Stimulated activated CD8-positive, alpha-beta memory T cell treated with anti-CD3 and anti-CD28 coated beads, Interleukin-15, amount 100 ng/mL, for 48 hours (primary cell): ENCODE results near the gene PRKAG3.

Experiments
- DNase-seq, 2 donors: peaks; one replicate each; pipeline ENCODE4 v3.0.0-alpha.2; 2020; ENCODE audit warnings: low read depth in 2 of 2

Gene PRKAG3

DNA sequence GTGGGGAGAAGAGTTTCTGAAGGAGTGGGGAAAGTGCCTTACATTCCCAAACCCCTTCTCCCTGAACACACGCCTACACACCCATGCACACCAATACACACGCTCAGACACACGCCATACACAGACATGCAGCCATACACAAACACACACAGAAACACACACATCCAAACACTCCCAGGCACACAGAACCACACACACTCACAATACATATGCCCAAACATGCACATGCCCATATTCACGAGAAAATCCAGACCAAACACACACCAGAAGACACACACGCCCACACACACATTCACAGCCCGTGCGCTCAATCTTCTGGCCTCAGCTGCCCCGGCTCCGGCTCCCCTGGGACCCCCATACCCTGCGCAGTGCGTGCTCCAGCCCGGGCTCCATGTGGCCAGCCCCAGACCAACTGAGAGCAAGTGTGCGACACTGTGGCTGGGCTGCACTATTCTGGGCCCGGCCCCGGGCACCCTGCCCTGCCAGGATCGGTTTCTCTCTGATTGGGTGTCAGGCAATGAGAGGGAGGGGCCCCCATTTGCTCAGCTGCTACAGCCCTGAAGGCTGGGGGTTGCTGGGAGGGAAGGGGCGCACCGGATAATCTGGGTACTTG is at the start of gene PRKAG3:
PRKAG3 (minus strand) TSS at position 426 of the 613 bp plus-strand sequence.
- no peak for DNase-seq

DNA sequence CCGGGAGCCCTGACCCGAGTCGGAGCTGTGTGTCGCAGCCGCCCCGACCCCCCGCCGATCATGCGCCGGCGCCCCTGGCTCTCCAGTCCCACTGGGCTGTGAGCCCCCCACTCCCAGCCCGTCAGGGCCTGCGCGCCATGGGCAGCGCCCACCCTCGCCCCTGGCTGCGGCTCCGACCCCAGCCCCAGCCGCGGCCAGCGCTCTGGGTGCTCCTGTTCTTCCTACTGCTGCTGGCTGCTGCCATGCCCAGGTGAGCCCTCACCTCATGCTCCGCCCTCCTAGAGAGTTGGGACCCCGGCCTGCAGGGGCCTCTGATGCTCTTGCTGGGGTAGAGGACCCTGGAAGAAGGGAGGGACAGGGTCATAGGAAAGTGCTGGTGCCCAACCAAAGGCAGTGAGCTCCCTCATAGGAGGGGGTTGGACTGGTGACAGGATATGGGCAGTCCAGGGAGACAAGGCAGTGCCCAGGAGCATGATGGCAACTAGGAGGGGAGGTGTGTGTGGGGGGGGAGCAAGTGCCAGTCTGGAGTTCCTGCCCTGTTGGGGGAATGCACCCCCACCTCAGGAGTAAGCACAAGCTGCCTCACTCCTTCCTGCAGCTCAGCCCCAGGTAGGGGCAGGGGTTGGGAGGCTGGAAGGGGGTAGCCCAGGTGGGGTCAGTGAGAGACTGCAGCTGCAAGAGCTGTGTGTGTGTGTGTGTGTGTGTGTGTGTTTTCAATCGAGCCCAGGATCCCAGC is 49.4 kb upstream of the PRKAG3 start:
- DNase-seq: no peak

DNA sequence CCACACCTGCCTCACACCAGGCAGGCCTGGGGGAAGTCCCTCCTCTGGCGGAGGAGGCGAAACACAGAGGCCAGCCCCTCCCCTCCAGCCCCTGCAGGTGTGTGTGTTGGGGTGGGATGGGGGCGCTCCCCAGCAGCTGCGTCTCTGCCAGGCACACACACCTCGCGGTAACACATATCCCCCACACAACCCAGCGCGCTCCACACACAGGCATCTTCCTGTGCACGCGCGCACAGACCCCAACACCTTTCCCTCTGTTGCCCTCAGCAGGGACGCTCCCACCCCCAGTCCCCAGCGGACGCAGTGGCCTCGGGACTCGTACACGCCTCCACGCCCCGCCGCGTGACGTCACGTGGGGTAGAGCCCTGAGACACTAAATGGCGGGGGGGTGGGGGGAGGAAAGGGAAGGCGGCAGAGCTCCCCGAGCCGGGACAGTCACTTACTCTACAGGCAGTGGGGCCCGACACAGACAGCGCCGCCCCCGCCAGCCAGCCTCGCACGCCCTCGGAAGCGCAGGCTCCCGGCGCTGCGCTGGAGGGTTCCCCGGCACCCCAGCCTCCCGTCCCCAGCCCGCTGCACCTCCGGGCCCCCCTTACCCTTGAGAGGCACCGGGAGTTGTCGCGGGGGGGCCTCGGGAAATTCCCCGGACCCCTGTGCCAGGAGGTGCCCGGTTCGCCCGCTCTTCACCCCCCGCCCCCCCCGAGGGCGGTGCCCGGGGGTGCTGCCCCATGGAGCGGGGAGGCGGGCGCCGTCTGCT is 48.7 kb upstream of the PRKAG3 start, which contains the start of gene WNT10A:
WNT10A (plus strand) TSS at position 751 of the 757 bp plus-strand sequence. CDS start 144 bp downstream, outside the sequence.
- DNase-seq: peak; percentile 46 to 50

DNA sequence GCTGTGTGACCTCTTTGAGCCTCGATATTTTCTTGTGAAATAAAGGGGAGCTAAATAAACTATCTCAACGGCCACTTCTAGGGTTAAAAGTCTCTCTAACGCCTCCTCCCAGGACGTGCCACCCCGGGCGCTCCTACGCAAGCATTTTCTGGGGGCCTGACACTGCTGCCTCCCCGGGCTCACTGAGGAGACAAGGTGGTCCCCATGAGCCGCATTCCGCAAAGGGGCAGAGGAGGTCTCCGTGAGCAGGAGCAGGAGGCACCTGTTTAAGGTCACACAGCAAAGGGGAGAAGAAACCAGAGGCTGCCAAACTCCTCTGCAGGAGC is 48.1 kb upstream of the PRKAG3 start:
- DNase-seq: no peak

DNA sequence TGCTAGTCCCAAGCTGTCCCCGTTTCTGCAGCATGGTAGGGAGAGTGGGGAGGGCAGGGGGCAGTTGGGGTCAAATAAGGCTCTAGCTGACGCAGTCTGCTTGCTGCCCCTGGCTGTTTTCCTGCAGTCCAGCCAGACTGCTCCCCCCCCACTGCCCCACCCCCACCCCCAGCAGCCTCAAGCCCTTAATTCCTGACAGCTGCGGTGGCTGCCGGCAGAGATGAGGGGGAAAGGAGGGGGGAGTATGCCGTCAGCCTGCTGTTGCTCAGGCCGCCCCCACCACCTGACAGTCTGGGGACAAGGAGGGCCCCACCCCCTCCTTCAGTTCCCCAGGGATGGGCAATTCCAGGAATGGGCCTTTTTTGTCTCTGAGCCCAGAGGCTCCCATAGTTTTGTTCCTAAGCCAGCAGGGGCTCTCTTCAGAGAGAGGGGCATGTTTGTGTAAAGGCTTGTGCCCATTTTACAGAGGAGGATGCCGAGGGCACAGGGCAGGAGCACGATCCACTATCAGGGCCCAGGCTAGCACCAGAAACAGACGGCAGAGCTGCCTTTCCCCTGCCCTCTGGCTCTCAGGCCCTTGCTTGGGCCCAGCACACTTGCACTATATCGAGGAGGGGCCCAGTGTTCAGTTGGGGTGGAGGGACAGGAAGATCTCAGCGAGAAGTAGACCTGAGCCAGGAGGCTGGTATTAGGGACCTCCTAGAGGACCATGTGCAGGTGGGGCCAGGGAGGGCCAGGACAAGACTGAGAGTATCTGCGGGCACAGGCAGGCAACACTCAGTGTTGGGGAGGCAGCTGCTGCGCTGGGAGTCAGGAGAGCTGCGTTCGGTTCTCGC is 47.5 kb upstream of the PRKAG3 start:
- DNase-seq: no peak

DNA sequence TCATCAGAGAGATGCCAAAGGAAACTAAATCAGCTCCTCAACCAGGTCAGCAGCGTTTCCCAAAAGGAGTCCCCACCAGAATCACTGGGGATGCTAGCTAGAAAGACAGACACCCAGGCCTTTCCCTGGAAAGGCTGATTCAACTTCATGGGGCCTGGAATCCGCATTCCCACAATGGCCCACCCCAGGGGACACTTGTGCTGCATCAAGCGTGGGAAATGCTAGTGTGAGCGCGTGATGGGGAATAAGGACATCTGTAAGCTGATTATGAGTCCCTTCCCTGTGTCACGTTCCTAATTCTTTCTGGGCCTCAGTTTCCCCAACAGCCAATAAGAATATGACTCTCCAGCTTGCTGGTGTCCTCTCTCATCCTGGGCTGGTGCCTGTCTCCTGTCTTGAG is 46.9 kb upstream of the PRKAG3 start:
- DNase-seq: no peak

DNA sequence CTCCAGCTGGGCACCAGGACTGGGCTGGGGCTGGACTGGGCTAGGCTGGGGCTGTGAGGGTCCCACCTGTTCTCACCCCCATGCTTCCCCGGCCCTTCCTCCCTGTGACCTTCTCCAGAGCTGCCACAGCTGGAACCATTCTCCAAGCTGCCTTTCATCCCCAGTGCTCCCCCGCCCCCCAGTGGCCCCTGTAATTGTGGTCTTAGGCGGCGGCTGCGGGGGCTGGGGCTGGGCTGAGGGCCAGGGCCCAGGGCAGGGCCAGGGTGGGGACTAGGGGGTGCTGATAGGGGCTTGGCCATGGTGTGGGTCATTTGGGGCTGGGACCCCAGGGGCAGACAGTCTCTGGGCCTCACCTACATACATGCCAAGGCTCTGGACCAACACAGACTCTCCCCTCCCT is 46.3 kb upstream of the PRKAG3 start:
- no peak for DNase-seq

DNA sequence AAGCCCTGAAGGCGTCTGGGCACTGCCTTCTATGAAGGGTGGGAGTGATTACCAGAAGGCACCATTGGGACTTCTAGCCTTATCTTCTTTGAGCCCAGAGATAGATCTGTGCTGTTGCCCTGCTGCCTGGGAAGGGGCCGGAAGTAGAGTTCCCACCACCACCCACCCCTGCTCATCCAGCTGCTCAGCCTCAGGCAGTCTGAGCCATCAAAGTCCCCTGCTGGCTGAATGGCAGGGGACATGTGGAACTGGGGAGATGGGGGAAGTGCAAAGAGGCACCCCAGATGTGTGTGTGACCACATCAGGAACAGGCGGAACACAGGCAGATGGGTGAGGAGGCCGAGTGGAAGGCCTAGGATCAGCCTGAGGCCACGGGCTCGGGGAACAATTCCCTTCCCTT is 45.7 kb upstream of the PRKAG3 start:
- DNase-seq: no peak

DNA sequence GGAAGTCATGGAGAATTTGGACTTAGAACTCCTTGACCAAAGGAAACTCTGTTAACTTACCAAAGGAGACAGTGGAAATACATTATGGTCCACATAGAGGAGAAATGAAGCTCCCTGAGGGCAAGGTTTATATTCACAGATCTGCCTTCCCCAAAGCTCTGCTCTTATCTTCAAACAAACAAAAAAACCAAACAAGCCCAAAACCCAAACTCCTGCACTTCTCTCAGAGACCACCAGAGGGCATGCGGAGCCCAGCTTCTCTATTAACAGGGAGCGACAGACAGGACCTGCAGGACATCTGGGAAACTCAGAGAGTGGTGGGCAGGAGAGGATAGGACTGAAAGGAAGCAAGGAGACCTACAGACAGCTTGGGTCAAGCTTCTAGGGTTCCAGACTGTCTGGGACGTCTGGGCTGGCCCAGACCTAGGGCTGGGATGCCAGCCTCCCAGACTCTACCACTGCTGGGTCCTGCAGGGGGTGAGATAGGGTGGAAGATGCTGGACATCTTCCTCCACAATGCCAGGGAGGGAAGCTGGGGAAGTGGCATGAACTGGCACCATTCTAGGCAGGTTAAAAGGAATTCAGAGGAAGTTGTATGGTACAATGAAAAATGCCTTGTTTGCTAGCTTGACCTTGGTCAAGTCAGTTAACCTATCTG is 45.1 kb upstream of the PRKAG3 start:
- no peak for DNase-seq

DNA sequence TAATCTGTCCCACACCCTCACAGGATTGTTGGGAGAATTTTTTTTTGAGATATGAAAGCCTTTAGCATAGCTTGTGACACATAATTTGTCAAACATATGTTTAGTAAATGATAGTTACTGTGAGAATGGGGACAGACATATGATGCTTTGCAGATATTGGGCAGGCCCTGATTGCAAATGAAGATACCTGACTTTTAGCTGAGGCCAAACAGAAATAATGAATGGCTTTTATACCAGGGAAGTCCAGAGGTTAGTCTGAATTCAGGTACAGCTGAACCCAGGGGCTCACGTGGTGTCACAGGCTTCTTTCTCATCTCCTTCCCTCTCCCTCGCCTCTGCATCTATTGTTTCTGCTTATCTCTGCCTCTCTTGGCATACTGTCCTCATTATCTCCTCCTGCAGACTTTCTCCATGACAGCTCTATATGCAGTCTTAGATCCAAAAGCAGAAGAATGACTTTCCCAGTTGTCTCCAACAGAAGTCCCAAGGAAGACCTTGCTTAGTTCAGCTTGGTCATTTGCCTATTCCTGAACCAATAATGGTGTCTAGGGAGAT is 44.2 kb upstream of the PRKAG3 start:
- DNase-seq: no peak

DNA sequence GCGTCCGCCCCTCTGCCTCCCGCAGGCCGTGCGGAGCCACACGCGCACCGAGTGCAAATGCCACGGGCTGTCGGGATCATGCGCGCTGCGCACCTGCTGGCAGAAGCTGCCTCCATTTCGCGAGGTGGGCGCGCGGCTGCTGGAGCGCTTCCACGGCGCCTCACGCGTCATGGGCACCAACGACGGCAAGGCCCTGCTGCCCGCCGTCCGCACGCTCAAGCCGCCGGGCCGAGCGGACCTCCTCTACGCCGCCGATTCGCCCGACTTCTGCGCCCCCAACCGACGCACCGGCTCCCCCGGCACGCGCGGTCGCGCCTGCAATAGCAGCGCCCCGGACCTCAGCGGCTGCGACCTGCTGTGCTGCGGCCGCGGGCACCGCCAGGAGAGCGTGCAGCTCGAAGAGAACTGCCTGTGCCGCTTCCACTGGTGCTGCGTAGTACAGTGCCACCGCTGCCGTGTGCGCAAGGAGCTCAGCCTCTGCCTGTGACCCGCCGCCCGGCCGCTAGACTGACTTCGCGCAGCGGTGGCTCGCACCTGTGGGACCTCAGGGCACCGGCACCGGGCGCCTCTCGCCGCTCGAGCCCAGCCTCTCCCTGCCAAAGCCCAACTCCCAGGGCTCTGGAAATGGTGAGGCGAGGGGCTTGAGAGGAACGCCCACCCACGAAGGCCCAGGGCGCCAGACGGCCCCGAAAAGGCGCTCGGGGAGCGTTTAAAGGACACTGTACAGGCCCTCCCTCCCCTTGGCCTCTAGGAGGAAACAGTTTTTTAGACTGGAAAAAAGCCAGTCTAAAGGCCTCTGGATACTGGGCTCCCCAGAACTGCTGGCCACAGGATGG is 42.0 kb upstream of the PRKAG3 start:
- DNase-seq: no peak

DNA sequence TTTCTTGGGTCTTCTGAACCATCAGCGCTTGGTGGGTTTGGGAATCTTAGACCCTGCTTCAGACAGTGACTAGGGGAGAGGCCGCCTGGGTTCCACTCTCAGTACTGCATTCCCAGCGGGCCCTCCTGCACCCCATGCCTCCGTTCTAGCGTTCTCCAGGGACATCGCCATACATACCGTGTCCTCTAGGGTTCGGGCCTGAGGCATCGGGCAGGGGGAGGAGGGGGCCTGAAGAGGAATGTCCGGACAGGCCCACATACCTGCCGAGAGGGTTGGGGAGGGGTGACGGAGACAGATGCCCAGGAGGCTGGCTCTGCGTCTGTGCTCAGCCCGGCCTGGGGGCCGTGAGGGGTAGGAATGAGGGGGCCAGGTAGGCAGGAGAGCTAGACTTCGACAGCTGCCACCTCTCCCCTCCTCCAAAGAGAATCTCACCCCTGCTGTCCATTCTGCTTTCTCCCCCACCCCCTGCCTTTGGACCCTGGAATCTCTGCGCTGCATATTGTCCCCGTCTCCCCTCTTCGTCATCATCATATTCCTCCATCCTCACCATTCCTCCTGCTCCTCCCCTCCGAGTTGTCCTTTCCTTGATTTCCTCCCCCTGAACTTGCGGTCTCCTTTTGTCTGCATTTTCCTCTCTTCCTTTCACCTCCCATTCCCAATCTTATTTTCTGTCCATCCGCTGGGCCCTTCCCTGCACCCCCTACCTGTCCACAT is 41.2 kb upstream of the PRKAG3 start:
- DNase-seq: no peak

DNA sequence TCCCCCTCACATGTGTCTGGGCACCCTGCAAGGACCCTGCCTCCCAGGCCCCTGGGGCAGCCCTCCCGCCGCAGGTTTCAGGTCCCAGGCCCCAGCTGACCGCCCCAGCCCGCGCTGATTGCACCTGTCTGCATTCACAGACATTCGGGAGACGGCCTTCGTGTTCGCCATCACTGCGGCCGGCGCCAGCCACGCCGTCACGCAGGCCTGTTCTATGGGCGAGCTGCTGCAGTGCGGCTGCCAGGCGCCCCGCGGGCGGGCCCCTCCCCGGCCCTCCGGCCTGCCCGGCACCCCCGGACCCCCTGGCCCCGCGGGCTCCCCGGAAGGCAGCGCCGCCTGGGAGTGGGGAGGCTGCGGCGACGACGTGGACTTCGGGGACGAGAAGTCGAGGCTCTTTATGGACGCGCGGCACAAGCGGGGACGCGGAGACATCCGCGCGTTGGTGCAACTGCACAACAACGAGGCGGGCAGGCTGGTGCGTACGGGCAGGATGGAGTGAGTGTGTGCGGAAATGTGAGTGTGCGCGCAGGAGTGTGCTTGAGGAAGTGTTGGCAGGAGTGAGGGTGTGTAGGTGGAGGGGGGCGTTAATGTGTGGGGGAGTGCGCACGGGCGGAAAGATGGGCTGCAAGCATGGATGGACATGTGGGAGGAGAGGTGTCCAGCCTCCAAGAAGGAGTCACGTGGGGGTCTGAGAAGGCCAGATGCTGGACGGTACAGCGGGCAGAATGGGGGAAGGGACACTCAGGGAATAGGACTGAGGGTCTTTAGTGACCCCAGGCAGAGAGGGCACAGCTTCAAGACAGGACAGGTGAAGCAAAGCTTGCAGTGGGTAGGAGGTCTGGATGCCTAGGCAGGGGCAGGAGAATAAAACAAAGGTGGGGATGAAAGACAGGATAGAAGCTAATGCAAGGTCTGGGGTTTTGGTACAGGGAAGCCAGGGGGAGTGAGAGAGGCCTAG is 40.0 kb upstream of the PRKAG3 start:
- no peak for DNase-seq

DNA sequence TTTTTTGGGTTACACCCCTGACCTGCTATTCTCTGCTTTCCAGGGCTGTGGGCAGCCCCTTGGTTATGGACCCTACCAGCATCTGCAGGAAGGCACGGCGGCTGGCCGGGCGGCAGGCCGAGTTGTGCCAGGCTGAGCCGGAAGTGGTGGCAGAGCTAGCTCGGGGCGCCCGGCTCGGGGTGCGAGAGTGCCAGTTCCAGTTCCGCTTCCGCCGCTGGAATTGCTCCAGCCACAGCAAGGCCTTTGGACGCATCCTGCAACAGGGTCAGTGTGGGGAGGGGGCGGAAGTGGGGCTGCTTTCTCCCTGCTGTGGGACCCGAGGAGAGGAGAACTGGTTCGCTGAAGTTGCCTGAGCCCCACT is 39.4 kb upstream of the PRKAG3 start:
- no peak for DNase-seq

DNA sequence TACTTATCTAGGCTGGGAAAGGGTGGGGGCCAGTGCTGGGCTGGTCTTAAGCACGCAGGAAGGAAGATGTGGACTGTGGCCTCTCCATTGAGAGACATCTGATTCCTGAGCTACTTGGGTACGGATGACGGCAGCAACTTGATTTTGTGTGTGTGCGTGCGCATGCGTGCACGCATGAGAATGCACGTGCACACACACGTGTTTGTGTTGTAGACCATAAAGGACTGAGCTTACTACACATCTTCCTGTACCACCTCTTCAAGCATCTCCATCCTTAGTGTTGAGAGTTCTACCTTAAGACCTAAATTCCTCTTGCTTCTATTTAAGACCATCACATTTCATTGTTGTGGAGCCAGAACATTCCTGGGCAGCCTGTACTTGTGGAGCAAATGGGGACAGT is 37.5 kb upstream of the PRKAG3 start:
- no peak for DNase-seq

DNA sequence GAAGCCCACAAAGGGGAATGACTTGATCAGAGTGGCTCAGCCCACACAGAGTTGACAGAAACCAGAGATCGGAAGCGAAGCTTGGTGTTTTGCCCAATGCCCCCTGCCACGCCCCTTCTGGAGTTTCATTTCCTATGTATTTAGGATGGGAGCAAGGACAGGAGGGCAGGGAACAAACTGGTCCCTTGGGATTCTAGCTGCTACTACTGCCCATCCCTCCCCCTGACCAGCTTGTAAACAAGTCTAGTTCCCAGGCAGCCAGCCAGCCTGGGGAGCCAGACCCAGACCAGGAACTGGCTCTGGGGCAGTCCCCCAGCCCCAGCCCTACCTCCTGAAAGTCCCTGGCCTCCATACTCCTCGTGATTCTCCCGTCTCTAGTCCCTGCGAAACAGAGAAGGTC is 36.3 kb upstream of the PRKAG3 start:
- no peak for DNase-seq

DNA sequence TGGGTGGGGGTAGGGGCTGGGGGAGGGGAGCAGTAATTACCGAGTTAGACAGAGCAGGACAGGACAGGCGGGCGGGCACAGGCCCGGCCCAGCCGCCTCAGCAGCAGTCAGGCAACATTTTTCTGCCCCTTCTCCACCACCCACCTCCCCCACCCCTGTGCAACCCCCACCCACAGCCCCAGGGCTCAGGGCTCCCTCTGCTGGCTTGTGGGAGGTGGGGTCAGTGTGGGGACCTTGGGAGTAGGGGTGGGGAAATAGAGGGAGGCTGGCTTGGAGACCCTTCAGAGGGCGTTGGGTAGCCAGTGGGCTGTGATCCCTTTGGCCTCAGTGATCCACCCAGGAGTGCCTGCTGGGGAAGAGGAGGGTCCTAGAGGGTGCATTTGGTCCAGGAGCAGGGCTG is 34.4 kb upstream of the PRKAG3 start:
- no peak for DNase-seq

DNA sequence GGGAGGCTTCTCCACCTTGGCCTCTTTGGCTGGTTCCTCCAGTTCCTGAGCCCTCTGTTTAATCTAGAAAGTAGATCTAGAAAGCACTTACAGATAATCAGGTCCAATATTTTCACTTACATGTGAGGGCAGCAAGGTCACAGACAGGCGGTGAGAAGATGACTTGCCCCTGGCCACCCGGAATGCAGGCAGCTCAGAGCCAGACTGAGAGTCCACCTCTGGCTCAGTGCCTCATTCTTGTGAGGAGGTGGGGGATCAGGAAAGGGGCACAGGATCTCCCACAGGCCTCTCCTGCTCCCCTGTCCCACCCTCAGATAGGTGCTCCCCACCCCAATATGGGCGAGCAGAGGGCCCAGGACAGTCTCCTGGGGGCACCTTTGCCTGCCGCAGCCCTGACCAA is 33.8 kb upstream of the PRKAG3 start:
- no peak for DNase-seq
